Mucosa of stomach (tissue), 1 donor: ENCODE measurements around the gene OR13G1.
"Not testable (repeated sequence)": the region's sequence is repeated elsewhere in the genome, so short reads cannot be mapped to it uniquely, and the experiment has no call there.

Experiments
- H3K27me3 ChIP-seq: one replicate; pipeline ENCODE4 v1.7.0; 2013; ENCODE audit warnings: mild to moderate bottlenecking, low read length; ENCODE audit not compliant: control insufficient read depth, insufficient read depth
- H3K36me3 ChIP-seq: one replicate; pipeline ENCODE4 v1.7.0; 2013; ENCODE audit warnings: low read length; ENCODE audit not compliant: control insufficient read depth, insufficient read depth
- H3K4me1 ChIP-seq: one replicate; pipeline ENCODE4 v1.7.0; 2013; ENCODE audit warnings: mild to moderate bottlenecking, low read length; ENCODE audit not compliant: control insufficient read depth, insufficient read depth
- H3K4me3 ChIP-seq: one replicate; pipeline ENCODE4 v1.7.0; 2013; ENCODE audit warnings: low read length
- H3K9ac ChIP-seq: one replicate; pipeline ENCODE4 v1.7.0; 2013; ENCODE audit warnings: mild to moderate bottlenecking, low read length, moderate library complexity
- H3K9me3 ChIP-seq: one replicate; pipeline ENCODE4 v1.7.0; 2013; ENCODE audit warnings: mild to moderate bottlenecking, low read length, moderate library complexity; ENCODE audit not compliant: control insufficient read depth
- donor health status: Pancreatic carcinoma.

OR13G1 gene, protein sequence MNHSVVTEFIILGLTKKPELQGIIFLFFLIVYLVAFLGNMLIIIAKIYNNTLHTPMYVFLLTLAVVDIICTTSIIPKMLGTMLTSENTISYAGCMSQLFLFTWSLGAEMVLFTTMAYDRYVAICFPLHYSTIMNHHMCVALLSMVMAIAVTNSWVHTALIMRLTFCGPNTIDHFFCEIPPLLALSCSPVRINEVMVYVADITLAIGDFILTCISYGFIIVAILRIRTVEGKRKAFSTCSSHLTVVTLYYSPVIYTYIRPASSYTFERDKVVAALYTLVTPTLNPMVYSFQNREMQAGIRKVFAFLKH

DNA sequence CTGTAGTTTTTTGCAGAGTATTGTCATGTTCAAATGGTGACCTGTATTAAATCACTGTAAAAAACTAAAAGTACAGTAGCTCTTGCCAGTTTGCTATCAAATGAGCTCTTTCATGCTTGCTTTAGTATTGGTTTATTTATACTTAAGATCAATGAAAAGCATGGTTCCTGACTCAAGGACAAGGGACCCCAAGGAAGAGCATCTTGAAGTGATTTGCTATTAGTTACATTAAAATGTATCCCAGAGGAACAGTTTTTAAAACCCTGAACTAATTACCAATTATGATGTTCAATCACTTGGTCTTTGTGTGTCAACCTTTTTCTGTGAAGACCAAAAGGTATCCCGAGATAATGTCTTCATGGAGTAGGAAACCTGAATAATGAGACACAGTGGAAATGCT, at the start of gene OR13G1:
TSS of gene OR13G1 (minus strand) at position 101 of the 400 bp plus-strand sequence. CDS start 6,698 bp downstream, outside the sequence.
- no peak within 1 kb of the TSS for H3K4me3 ChIP-seq
- no peaks in the 10 kb centered on the region for H3K36me3 ChIP-seq
- H3K9ac ChIP-seq: no peak within 1 kb of the TSS
- no peaks in the 10 kb centered on the region for H3K27me3 ChIP-seq
- no peaks in the 10 kb centered on the region for H3K4me1 ChIP-seq
- H3K9me3 ChIP-seq: no peaks in the 10 kb centered on the region

DNA sequence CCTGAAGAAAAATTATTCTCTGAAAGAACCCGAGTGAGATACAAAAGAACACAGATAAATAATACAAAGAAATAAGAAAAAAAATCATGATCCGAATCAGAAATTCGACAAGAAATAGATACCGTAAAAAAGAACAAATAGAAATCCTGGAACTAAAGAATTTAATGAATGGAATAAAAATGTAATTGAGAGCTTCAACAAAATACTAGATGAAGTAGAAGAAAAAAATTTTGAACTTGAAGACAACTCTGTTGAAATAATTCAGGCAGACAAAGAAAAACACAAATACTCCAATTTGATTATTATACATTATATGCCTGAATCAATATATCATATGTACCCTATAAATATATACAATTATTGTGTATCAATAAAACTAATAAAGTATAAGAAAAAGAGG, 41.7 kb upstream of the OR13G1 start:
- Histone ChIP-seq H3K4me1 (no peaks in the 10 kb centered on the region), H3K9me3 (no peaks in the 10 kb centered on the region), H3K9ac (no peak overlapping the region), H3K27me3 (no peaks in the 10 kb centered on the region), H3K36me3 (no peaks in the 10 kb centered on the region), H3K4me3 (no peak overlapping the region)

DNA sequence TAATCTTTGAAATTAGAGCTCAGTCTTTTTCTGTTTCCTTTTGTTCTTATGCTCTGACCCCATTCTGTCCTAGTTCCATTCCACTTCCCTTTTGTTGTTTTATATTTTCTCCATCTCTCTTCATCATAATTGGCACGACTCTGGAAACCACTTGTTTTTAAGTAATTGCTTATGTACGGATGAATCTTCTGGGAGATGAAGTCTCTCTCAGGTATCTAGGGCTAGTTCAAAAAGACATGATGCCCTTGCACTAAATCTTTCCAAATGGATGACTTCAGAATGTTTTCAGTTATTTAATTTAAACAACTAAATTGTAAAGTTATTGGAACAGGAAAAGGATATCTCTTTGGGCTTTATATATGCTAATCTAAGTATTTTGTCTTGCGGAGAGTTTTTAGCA, 37.0 kb upstream of the OR13G1 start, which contains the start of gene OR6F1:
TSS of gene OR6F1 (minus strand) at position 101 of the 400 bp plus-strand sequence. CDS start 3,891 bp downstream, outside the sequence.
- no peaks in the 10 kb centered on the region for H3K36me3 ChIP-seq
- H3K9ac ChIP-seq: no peak within 1 kb of the TSS
- no peaks in the 10 kb centered on the region for H3K4me1 ChIP-seq
- no peak within 1 kb of the TSS for H3K4me3 ChIP-seq
- no peaks in the 10 kb centered on the region for H3K9me3 ChIP-seq
- H3K27me3 ChIP-seq: no peaks in the 10 kb centered on the region

DNA sequence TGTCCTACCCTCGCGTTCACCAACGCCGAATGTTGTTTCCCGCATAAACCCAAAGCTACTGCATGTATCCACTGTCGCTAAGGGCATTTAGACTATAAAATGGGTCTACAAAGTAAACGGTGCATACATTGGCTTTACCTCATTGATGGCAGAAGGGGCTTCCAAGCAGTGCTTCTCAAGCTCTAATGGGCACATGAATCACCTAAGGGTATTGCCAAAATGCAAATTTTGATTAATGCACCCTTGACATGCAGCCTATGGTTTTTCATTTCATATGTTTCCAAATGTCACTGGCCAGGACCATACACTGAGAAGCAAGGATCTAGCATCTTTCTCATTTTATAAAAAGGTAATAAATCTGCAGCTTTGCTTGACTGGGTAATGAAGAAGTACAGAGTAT, 34.2 kb upstream of the OR13G1 start:
- H3K4me1 ChIP-seq: no peaks in the 10 kb centered on the region
- no peak overlapping the region for H3K4me3 ChIP-seq

DNA sequence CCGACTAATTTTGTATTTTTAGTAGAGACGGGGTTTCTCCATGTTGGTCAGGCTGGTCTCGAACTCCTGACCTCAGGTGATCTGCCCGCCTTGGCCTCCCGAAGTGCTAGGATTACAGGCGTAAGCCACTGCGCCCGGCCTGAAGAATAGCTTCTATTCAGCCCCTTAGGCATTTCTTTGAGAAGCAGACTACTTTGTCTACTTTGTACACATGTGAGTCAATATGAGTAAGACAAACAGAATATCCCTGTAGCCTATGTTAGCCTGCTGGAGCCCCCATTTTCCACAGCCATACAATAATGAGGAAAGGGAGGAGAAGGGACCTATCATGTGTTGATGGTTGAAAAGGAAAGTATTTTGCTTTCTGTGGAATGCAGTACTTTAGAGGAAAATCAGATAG, 31.1 kb upstream of the OR13G1 start:
- H3K36me3 ChIP-seq, H3K4me3 ChIP-seq, H3K9me3 ChIP-seq, H3K9ac ChIP-seq, H3K27me3 ChIP-seq, H3K4me1 ChIP-seq: not testable (repeated sequence)

More for the DNA sequence above, 34.2 kb upstream of the OR13G1 start:
- H3K9ac ChIP-seq: no peak overlapping the region
- no peaks in the 10 kb centered on the region for H3K27me3 ChIP-seq
- no peaks in the 10 kb centered on the region for H3K36me3 ChIP-seq
- H3K9me3 ChIP-seq: no peaks in the 10 kb centered on the region

DNA sequence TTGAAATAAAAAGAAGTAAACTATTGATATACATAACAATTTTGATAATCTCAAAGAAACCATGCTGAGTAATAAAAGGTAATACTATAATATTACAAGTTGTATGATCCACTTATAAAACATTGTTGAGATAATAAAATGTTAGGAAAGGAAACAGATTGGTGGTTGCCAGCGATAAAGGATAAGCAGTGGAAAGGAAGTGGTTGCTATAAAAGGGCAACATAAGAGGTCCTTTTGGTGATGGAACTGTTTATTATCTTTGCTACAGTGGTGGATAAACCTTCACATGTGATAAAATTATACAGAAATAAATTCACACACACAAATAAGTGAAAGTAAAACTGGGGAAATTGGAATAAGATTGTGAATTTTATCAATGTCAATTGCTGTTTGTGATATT, 21.8 kb upstream of the OR13G1 start:
- Histone ChIP-seq H3K4me1 (no peaks in the 10 kb centered on the region), H3K9ac (no peak overlapping the region), H3K27me3 (no peaks in the 10 kb centered on the region), H3K9me3 (no peaks in the 10 kb centered on the region), H3K36me3 (no peaks in the 10 kb centered on the region), H3K4me3 (no peak overlapping the region)

DNA sequence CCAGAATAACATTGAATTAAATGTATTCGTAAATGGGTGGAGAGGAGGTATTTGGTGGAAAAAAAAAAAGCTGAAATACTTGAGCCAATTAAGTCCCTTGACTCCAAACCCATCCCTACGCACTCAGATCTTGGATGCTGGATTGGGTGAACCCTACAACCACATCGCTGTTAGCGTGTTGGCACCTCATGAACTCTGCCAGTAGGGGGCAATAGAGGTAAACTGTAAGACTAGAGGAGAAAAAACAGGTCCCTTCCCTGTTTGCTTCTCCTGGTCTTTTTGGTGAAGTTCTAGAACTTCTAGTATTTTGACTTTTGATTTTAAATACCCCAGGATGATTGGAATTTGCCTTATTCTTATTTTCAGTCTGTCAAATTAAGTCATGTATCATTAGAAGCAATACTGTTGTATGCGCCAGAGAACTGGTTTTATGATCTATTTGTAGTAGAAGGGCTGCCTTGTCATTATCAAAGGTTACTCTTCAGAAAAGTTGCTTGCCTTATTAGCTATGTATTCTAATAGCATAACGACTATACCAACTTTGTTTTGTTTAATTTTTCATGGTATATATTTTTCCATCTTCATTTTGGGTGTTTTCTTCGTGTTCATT, 1.9 kb upstream of the OR13G1 start:
- H3K27me3 ChIP-seq: no peaks in the 10 kb centered on the region
- H3K4me3 ChIP-seq: no peak overlapping the region
- no peaks in the 10 kb centered on the region for H3K4me1 ChIP-seq
- no peaks in the 10 kb centered on the region for H3K9me3 ChIP-seq
- no peaks in the 10 kb centered on the region for H3K36me3 ChIP-seq
- H3K9ac ChIP-seq: no peak overlapping the region

DNA sequence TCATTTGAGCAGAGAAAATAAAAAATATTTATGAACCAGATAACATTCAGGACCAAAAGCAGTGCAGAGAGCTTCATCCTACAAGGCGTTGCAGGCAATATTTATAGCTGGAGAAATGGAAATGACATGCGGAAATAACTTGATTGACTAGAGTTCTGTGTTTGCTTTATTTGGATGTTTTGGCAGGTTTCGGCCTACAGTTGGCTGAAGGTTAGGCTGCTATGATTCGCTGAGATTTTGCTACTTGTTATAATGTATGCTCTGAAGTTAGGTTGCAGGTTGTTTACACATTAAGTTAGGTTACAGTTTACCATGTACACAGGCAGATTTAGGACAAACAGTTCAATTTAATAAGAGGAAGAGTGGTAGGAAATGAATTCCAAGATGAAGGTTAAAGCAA, 632 bp upstream of the OR13G1 start:
- H3K4me1 ChIP-seq: no peaks in the 10 kb centered on the region
- H3K36me3 ChIP-seq: no peaks in the 10 kb centered on the region
- no peaks in the 10 kb centered on the region for H3K9me3 ChIP-seq
- H3K9ac ChIP-seq: no peak overlapping the region
- no peak overlapping the region for H3K4me3 ChIP-seq
- H3K27me3 ChIP-seq: no peaks in the 10 kb centered on the region

DNA sequence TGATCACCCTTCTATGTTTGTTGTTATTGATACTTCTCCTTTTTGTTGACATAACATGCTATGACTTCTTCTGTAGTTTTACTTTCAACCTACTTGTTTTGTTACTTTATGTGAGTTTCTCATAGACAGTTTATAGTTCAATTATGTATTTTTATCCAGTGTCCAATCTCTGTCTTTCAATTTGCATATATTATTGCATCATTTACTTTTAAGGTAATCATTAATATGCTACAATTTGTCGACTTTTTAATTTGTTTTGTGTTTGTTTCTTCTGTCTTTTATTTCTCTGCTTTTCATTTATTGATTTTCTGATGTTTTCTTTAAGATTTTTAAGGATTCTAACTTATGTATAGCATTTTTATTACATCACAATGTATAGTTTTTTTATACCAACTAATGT, 10.3 kb downstream of the OR13G1 start:
- no peaks in the 10 kb centered on the region for H3K9me3 ChIP-seq
- H3K4me1 ChIP-seq: no peaks in the 10 kb centered on the region
- H3K4me3 ChIP-seq: no peak overlapping the region
- H3K9ac ChIP-seq: no peak overlapping the region
- no peaks in the 10 kb centered on the region for H3K36me3 ChIP-seq
- no peaks in the 10 kb centered on the region for H3K27me3 ChIP-seq

DNA sequence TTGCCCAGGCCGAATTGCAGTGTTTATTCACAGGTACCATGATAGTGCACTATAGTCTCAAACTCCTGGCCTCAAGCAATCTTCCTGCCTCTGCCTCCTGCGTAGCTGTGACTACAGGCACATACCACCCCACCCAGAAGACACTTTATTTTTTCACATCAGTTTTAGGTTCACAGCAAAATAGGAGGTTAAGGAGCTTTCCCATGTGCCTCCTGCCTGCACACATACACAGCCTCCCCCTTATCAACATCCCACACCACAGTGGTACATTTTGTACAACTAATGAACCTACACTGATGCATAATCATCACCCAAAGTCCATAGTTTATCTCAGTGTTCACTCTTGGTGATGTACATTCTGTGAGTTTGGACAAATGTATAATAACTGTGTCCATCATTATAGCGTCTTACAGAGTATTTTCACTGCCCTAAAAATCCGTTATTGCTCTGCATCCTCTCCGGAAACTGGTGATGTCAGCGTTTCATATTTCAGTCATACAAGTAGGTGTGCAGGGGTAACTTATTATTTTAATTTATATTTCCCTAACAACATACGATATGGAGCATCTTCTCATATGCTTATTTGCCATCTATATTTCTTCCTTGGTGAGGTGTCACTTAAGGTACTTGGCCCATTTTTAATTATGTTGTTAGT, 23.2 kb downstream of the OR13G1 start:
- no peaks in the 10 kb centered on the region for H3K9me3 ChIP-seq

DNA sequence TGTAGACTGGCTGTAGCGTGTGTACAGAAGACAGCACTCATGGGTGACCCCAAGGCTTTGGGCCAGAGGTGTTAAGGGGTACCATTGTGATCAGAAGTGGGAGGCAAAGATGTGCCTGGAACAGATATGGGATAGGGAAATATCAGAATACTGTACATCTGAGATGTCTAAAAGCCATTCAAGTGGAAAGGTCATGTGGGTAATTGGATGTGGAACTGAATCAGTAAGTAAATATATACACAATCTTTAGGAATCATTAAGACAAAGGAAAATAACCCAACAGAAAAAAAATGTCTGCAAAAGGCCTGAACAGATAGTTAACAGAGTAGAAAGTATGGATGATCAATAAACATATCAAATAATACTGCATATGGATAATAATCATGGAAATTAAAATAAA, 26.5 kb downstream of the OR13G1 start:
- no peak overlapping the region for H3K9ac ChIP-seq
- H3K4me3 ChIP-seq: no peak overlapping the region
- no peaks in the 10 kb centered on the region for H3K27me3 ChIP-seq
- H3K4me1 ChIP-seq: no peaks in the 10 kb centered on the region
- no peaks in the 10 kb centered on the region for H3K9me3 ChIP-seq
- H3K36me3 ChIP-seq: no peaks in the 10 kb centered on the region

More for the DNA sequence above, 23.2 kb downstream of the OR13G1 start:
- Histone ChIP-seq H3K9ac (no peak overlapping the region), H3K4me1 (no peaks in the 10 kb centered on the region), H3K27me3 (no peaks in the 10 kb centered on the region), H3K36me3 (no peaks in the 10 kb centered on the region), H3K4me3 (no peak overlapping the region)

DNA sequence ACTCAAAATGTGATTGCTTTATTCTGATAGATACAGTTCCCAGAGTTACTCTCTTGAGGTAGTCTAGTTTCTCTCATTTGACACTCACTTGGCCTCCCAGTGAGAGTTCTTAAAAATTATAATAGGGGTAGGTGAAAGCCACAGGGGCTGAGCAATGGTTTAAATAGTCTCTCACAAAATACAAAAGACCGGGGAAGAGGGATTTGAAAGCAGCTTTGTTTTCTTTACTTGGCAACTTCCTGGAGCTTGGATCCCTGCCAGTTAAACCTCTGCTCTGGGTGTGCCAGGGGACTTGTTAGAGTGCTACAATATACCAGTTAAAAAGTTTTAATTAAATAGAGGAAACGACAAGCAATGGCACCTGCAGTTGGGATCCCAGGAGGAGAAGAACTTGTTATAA, 31.7 kb downstream of the OR13G1 start:
- Histone ChIP-seq H3K27me3 (no peaks in the 10 kb centered on the region), H3K9me3 (no peaks in the 10 kb centered on the region), H3K4me3 (no peak overlapping the region), H3K36me3 (no peaks in the 10 kb centered on the region), H3K9ac (no peak overlapping the region), H3K4me1 (no peaks in the 10 kb centered on the region)
